GM12878 (cell line): ENCODE data around the gene SMIM21. TPM values are rescaled to one million over a fixed set of nuclear protein-coding genes. Genes with fewer than 3 reads are reported as not detected.

Experiments used
- ATAC-seq: fragments of 200-7000 bp; cut with Tn5 transposase; 3 replicates; pipeline ENCODE4 v1.9.1; 2020; ENCODE audit warnings: mild to moderate bottlenecking, moderate library complexity
- BruUV-seq: library from RNA; stranded (reverse); fragments of 400-500 nt; replicated peaks from 2 replicates; lab custom pipeline; 2021; lab: Mats Ljungman, UMichigan
- CTCF ChIA-PET: fragments of 300-600 bp; sonication (Branson Sonifier 250); formaldehyde crosslinking; extraction: SDS; loops from one replicate; lab custom pipeline; 2021; ENCODE audit warnings: inconsistent platforms; lab: Yijun Ruan, JAX
- POLR2A ChIA-PET: fragments of 350-600 bp; formaldehyde crosslinking; extraction: SDS; loops from one replicate; lab custom pipeline; 2021; ENCODE audit warnings: inconsistent platforms; lab: Charles Lee
- RAD21 ChIA-PET: fragments of 300-600 bp; sonication (Branson Sonifier 250); formaldehyde crosslinking; loops from one replicate; lab custom pipeline; 2023; ENCODE audit warnings: antibody characterized with exemption; ENCODE audit not compliant: unreplicated experiment; lab: Charles Lee
- SMC1A ChIA-PET: fragments of 300-600 bp; sonication (Branson Sonifier 250); formaldehyde crosslinking; loops from one replicate; lab custom pipeline; 2023; ENCODE audit not compliant: unreplicated experiment, uncharacterized antibody; lab: Charles Lee
- DNase-seq: peaks from one replicate; pipeline ENCODE4 v3.0.0-alpha.2; 2011; ENCODE audit warnings: low read depth, low spot score
- FAIRE-seq: peaks from 3 replicates; lab custom pipeline; 2011; peaks lifted over from hg19 to GRCh38; lab: Jason Lieb, UNC
- H2AFZ ChIP-seq: 2 replicates; pipeline ENCODE4 v1.6.0; 2011; ENCODE audit warnings: low read depth, low read length, control low read depth; ENCODE audit not compliant: control insufficient read depth
- H3K27ac ChIP-seq: 2 replicates; pipeline ENCODE4 v1.5.1; 2011; ENCODE audit warnings: control low read depth; ENCODE audit not compliant: control insufficient read depth, insufficient read depth
- H3K27me3 ChIP-seq, 2 experiments: replicated peaks in 1 of 2; 2 replicates each; pipeline versions ENCODE4 v1.6.0 to v1.6.1; 2011; ENCODE audit warnings: low read length in 1 of 2; ENCODE audit not compliant: control insufficient read depth in 2 of 2, insufficient read depth in 2 of 2
- H3K36me3 ChIP-seq, 2 experiments: 2 replicates each; pipeline ENCODE4 v1.5.1; 2011; ENCODE audit warnings: low read length in 1 of 2; ENCODE audit not compliant: control insufficient read depth in 2 of 2, insufficient read depth in 2 of 2
- H3K4me1 ChIP-seq: 2 replicates; pipeline ENCODE4 v1.6.1; 2011; ENCODE audit warnings: mild to moderate bottlenecking, low read length, moderate library complexity, mixed read lengths; ENCODE audit not compliant: control insufficient read depth, insufficient read depth
- H3K4me2 ChIP-seq: 2 replicates; pipeline ENCODE4 v1.6.0; 2011; ENCODE audit warnings: control low read depth; ENCODE audit not compliant: control insufficient read depth, insufficient read depth
- H3K4me3 ChIP-seq: fragments of 200-600 bp; sonication (generic); 2 replicates; pipeline ENCODE4 v1.5.1; 2016
- H3K79me2 ChIP-seq: 2 replicates; pipeline ENCODE4 v1.6.0; 2011; ENCODE audit warnings: low read length; ENCODE audit not compliant: control insufficient read depth, insufficient read depth
- H3K9ac ChIP-seq: 2 replicates; pipeline ENCODE4 v1.8.0; 2011; ENCODE audit warnings: low read length, control low read depth, mixed read lengths; ENCODE audit not compliant: control insufficient read depth, insufficient read depth
- H3K9me3 ChIP-seq: replicated peaks from 3 replicates; pipeline ENCODE4 v1.5.1; 2011; ENCODE audit warnings: mild to moderate bottlenecking, low read length; ENCODE audit not compliant: control insufficient read depth, insufficient read depth
- H4K20me1 ChIP-seq: 2 replicates; pipeline ENCODE4 v1.6.0; 2011; ENCODE audit not compliant: control insufficient read depth, insufficient read depth
- IRF5 ChIP-seq: fragments of 450-650 bp; IDR thresholded peaks from 2 replicates; pipeline ENCODE4 v1.6.1; 2017; ENCODE audit warnings: borderline replicate concordance
- JUND ChIP-seq: IDR thresholded peaks from 2 replicates; pipeline ENCODE4 v1.6.1; 2012; ENCODE audit warnings: low read depth, mild to moderate bottlenecking, low read length, improper control_type of control experiment, moderate library complexity
- RB1 ChIP-seq: fragments of 450-650 bp; formaldehyde crosslinking; IDR thresholded peaks from 2 replicates; pipeline ENCODE4 v1.6.1; 2017; ENCODE audit warnings: mild to moderate bottlenecking, borderline replicate concordance
- ZNF207 ChIP-seq: fragments of 450-650 bp; IDR thresholded peaks from 2 replicates; pipeline ENCODE4 v1.6.1; 2014; ENCODE audit warnings: antibody characterized with exemption, mild to moderate bottlenecking, borderline replicate concordance
- WGBS: methylation state at CpG from one replicate; pipeline ENCODE4 v1.1.6; 2016; ENCODE audit warnings: low lambda C conversion rate; ENCODE audit not compliant: insufficient replicate concordance, insufficient coverage; ENCODE audit errors: missing lambda C conversion rate; 5-methylcytosine and 5-hydroxymethylcytosine counted together
- in situ Hi-C: fragments of 300-500 bp; cut with MboI; formaldehyde crosslinking; loops from 9 replicates; pipeline ENCODE4 v1.14.3; 2018; ENCODE audit warnings: mixed read lengths
- intact Hi-C: fragments of 100-400 bp; cut with micrococcal nuclease; formaldehyde crosslinking; loops from one replicate; pipeline ENCODE4 v1.14.2; 2022; ENCODE audit not compliant: unreplicated experiment
- polyA plus RNA-seq, 11 experiments: library from polyadenylated mRNA; depleted of rRNA in 4 of 11; unstranded in 6 of 11; stranded (reverse) in 5 of 11; fragments of >200 nt; fragmentation: Nextera tagmentation in 4 of 11; fragmentation: Illumina TruSeq in 1 of 11; extraction: Ambion mirVana in 4 of 11; extraction: Trizol in 1 of 11; gene quantifications; 1 replicate in 1 of 11; 2 replicates in 10 of 11; pipeline versions ENCODE4 v1.2.1 to v1.2.3, GENCODE V29; 2011 to 2016; ENCODE audit warnings: inconsistent platforms in 2 of 11, missing spikeins in 2 of 11, low read depth in 1 of 11
- total RNA-seq, 4 experiments: library from RNA; depleted of rRNA in 3 of 4; stranded (reverse); fragments of >200 nt in 3 of 4; fragmentation: Illumina TruSeq in 1 of 4; extraction: Trizol in 1 of 4; gene quantifications; 2 replicates each; pipeline versions ENCODE4 v1.2.1 to v1.2.3, GENCODE V29; 2013 to 2021

Gene SMIM21
- total and polyA plus RNA-seq, 10 of the 15 experiments (the other 5 are each of a cell fraction or from before 2014, with no cell fraction given) = not detected

DNA sequence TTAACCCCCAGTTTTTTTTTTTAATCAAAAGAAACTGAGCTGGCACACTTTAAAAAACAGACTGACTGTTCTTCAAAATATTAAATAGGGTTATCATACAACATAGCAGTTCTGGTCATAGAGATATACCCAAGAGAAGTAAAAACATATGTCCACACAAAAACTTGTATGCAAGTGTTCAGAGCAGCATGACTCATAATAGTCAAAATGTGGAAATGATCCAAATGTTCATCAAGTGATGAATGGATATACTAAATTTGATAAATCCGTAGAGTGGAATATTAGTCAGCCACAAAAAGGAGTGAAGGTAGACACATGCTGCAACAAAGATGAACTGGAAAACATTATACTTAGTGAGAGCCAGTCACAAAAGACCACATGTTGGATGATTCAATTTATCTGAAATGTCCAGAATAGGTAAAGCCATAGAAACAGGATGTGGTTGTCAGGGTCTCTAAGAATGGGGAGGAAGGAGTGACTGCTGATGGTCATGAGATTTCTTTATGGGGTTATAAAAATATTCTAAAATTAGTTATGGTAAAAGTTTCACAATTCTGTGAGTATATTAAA is 5.1 kb downstream of the SMIM21 start (continued):
- TF ChIP-seq JUND = no peak

DNA sequence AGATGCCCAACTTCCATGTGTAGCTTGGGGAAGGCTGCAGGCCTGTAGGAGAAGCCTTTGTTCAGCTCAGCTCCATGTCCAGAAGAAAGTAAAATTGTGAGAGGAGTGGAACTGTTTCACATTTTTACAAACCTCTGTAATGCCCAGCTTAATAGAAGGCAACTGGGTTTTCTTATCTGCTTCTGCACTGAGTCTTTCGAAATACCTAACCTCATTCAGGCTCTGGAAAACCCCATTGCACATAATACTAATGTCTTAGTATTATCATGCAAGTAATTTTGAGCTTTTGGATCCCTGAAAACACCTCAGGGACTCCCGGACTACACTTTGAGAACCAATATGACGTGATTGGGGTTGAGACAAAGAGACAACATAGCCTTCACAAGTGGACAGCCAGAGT is 5.8 kb downstream of the SMIM21 start:
- no peak overlapping the region for H3K4me2 ChIP-seq
- no peak overlapping the region for H3K27ac ChIP-seq
- 4% methylated on average over 3 of the region's 3 CpGs for WGBS
- TF ChIP-seq IRF5 = no peak
- no peak for TF ChIP-seq RB1
- no peak for TF ChIP-seq ZNF207
- ATAC-seq (no peak), DNase-seq (no peak), FAIRE-seq (no peak)
- H2AFZ ChIP-seq = no peak overlapping the region
- H3K36me3 ChIP-seq = no peaks in the 10 kb centered on the region
- no peaks in the 10 kb centered on the region for H3K9me3 ChIP-seq
- no peak overlapping the region for H3K9ac ChIP-seq
- in situ Hi-C loops = no loop called here
- BruUV-seq = no TSS peak
- H3K4me3 ChIP-seq = no peak overlapping the region
- intact Hi-C loops = loop anchor here (2.0 kb wide), 1 partner anchor 49 kb away; no protein-coding TSS in a partner anchor
- ChIA-PET POLR2A (no interaction called here), CTCF (no interaction called here), RAD21 (no interaction called here), SMC1A (no interaction called here)
- H3K79me2 ChIP-seq = no peaks in the 10 kb centered on the region
- H3K27me3 ChIP-seq = no peaks in the 10 kb centered on the region; a peak in 2 of 4 replicates
- no peaks in the 10 kb centered on the region for H4K20me1 ChIP-seq
- H3K4me1 ChIP-seq = no peaks in the 10 kb centered on the region
